ENCODE data around the gene AGAP5. TPM values are rescaled to one million over a fixed set of nuclear protein-coding genes. Genes with fewer than 3 reads are reported as not detected.

AGAP5 gene
- total and polyA plus RNA-seq, 2 of the 13 experiments (the other 11 are each of a cell fraction or from before 2014, with no cell fraction given), result 5.3 to 7.9 TPM

DNA sequence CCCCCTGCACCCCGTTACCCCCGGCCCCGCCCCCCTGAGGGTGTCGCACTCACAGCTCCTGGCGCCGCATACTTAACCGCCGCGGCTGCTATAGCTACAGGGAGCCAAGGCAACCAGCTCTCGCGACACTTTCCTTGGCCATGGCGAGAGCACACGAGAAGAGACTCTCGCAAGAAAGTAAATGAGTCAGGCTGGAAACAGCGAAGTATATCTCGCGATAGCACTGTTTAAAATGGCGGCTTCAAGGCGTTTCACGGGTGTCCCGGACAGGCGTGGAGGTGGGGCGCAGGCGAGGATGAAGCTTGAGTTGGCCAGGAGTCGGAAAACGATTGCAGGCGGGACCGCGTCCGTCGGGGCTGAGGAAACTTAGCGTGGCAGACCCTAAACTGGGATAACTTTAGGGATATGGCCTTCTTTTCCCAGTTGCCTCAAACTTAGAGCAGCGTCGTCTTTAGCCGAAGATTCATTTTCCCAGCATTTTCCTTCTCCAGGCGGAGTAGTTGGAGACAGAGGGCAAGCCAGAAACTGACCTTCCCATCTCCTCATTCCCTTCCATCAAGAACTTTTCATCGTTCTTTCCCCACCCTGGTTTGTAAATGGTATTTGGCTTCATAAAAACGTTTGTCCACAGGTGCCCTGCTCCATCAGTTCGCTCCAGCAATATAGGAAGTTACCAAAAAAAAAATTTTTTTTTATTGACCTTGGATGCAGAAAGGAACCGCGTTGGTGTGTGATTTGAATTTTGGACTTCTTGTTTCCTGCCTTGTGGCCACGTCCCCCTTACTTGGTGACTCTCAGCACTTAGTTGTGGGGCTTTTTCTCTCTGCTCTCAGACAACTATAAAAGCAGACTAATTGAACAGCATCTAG is 71.8 kb downstream of the AGAP5 start (continued):
- TF ChIP-seq SRY (CRISPR knock-in tag; IDR thresholded peaks at IDR 0.05) (0 out of 2 replicates have a peak, but pooled peaks have one; percentile 39), ZNF264 (CRISPR knock-in tag; IDR thresholded peaks at IDR 0.05) (0 out of 2 replicates have a peak, but pooled peaks have one; percentile 16), ZNF329 (CRISPR knock-in tag; IDR thresholded peaks at IDR 0.05; ENCODE audit: low read depth) (no peak), HES4 (CRISPR knock-in tag; IDR thresholded peaks at IDR 0.05; ENCODE audit: borderline replicate concordance) (no peak), REPIN1 (CRISPR knock-in tag; IDR thresholded peaks at IDR 0.05; ENCODE audit: borderline replicate concordance, low read depth) (peak; percentile 74; the same call in 1 of the 2 replicates), ZNF766 (CRISPR knock-in tag; IDR thresholded peaks at IDR 0.05; ENCODE audit: borderline replicate concordance) (no peak; the same call in 1 of the 2 replicates), HDAC6 (IDR thresholded peaks at IDR 0.05; ENCODE audit: low read depth, low read length) (no peak), FOXK1 (CRISPR knock-in tag; IDR thresholded peaks at IDR 0.05; ENCODE audit: borderline replicate concordance, low read depth) (peak; percentile 64; the same call in 1 of the 2 replicates), NFKBIZ (CRISPR knock-in tag; IDR thresholded peaks at IDR 0.05) (peak; percentile 26; the same call in 1 of the 2 replicates)
- TF ChIP-seq, protein P1, sequence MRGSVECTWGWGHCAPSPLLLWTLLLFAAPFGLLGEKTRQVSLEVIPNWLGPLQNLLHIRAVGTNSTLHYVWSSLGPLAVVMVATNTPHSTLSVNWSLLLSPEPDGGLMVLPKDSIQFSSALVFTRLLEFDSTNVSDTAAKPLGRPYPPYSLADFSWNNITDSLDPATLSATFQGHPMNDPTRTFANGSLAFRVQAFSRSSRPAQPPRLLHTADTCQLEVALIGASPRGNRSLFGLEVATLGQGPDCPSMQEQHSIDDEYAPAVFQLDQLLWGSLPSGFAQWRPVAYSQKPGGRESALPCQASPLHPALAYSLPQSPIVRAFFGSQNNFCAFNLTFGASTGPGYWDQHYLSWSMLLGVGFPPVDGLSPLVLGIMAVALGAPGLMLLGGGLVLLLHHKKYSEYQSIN (CRISPR knock-in tag; IDR thresholded peaks at IDR 0.05; ENCODE audit: borderline replicate concordance), result no peak
- TF ChIP-seq, protein P2, sequence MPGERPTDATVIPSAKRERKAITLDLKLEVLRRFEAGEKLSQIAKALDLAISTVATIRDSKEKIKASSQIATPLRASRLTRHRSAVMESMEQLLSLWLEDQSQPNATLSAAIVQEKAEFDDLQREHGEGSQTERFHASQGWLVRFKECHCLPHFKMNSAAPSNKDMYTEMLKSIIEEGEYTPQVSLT (CRISPR knock-in tag; IDR thresholded peaks at IDR 0.05; ENCODE audit: borderline replicate concordance, low read depth), result no peak
- TF ChIP-seq, protein P3, sequence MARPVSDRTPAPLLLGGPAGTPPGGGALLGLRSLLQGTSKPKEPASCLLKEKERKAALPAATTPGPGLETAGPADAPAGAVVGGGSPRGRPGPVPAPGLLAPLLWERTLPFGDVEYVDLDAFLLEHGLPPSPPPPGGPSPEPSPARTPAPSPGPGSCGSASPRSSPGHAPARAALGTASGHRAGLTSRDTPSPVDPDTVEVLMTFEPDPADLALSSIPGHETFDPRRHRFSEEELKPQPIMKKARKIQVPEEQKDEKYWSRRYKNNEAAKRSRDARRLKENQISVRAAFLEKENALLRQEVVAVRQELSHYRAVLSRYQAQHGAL (CRISPR knock-in tag; IDR thresholded peaks at IDR 0.05; ENCODE audit: not compliant biosample characterization), result no peak
- TF ChIP-seq, protein P4, sequence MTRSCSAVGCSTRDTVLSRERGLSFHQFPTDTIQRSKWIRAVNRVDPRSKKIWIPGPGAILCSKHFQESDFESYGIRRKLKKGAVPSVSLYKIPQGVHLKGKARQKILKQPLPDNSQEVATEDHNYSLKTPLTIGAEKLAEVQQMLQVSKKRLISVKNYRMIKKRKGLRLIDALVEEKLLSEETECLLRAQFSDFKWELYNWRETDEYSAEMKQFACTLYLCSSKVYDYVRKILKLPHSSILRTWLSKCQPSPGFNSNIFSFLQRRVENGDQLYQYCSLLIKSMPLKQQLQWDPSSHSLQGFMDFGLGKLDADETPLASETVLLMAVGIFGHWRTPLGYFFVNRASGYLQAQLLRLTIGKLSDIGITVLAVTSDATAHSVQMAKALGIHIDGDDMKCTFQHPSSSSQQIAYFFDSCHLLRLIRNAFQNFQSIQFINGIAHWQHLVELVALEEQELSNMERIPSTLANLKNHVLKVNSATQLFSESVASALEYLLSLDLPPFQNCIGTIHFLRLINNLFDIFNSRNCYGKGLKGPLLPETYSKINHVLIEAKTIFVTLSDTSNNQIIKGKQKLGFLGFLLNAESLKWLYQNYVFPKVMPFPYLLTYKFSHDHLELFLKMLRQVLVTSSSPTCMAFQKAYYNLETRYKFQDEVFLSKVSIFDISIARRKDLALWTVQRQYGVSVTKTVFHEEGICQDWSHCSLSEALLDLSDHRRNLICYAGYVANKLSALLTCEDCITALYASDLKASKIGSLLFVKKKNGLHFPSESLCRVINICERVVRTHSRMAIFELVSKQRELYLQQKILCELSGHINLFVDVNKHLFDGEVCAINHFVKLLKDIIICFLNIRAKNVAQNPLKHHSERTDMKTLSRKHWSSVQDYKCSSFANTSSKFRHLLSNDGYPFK (CRISPR knock-in tag; IDR thresholded peaks at IDR 0.05; ENCODE audit: borderline replicate concordance), result peak; percentile 38; the same call in 1 of the 2 replicates
- TF ChIP-seq, protein P5, sequence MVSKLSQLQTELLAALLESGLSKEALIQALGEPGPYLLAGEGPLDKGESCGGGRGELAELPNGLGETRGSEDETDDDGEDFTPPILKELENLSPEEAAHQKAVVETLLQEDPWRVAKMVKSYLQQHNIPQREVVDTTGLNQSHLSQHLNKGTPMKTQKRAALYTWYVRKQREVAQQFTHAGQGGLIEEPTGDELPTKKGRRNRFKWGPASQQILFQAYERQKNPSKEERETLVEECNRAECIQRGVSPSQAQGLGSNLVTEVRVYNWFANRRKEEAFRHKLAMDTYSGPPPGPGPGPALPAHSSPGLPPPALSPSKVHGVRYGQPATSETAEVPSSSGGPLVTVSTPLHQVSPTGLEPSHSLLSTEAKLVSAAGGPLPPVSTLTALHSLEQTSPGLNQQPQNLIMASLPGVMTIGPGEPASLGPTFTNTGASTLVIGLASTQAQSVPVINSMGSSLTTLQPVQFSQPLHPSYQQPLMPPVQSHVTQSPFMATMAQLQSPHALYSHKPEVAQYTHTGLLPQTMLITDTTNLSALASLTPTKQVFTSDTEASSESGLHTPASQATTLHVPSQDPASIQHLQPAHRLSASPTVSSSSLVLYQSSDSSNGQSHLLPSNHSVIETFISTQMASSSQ (IDR thresholded peaks at IDR 0.05; ENCODE audit: low read depth), result no peak
- TF ChIP-seq, protein P5 (CRISPR knock-in tag; IDR thresholded peaks at IDR 0.05; ENCODE audit: borderline replicate concordance), result peak; percentile 49; the same call in 1 of the 2 replicates
- TF ChIP-seq, protein P6, sequence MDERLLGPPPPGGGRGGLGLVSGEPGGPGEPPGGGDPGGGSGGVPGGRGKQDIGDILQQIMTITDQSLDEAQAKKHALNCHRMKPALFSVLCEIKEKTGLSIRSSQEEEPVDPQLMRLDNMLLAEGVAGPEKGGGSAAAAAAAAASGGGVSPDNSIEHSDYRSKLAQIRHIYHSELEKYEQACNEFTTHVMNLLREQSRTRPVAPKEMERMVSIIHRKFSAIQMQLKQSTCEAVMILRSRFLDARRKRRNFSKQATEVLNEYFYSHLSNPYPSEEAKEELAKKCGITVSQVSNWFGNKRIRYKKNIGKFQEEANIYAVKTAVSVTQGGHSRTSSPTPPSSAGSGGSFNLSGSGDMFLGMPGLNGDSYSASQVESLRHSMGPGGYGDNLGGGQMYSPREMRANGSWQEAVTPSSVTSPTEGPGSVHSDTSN (CRISPR knock-in tag; IDR thresholded peaks at IDR 0.05), result no peak

Data from HepG2 (cell line).